NCI-H2171 treated with DMSO at 0.1 percent for 48 hours (cell line): ENCODE data around the gene COMP.
A peak's percentile ranks its signal among the peaks of the same experiment; 100 is the strongest.
"Not testable (repeated sequence)": the region's sequence is repeated elsewhere in the genome, so short reads cannot be mapped to it uniquely, and the experiment has no call there.

ENCODE experiments used
- DNase-seq: peaks from one replicate; lab custom pipeline; 2025; lab: John Stamatoyannopoulos, UW

COMP gene

GRCh38 chr19:18745931-18746330 is 45.2 kb downstream of the COMP start:
- DNase-seq: no peak

- no peak for DNase-seq
These were observed 45.9 kb downstream of the COMP start for GRCh38 chr19:18745012-18745735.

GRCh38 chr19:18743784-18744418 is 47.2 kb downstream of the COMP start:
- no peak for DNase-seq

- no peak for DNase-seq
These were observed 48.0 kb downstream of the COMP start for GRCh38 chr19:18742838-18743783.

- no peak for DNase-seq
These were observed 48.8 kb downstream of the COMP start for GRCh38 chr19:18742324-18742723.

GRCh38 chr19:18741124-18742121 is 49.7 kb downstream of the COMP start:
- peak; percentile 57 for DNase-seq

- DNase-seq: no peak
These were observed 52.0 kb downstream of the COMP start for GRCh38 chr19:18738961-18739690.

GRCh38 chr19:18737954-18738351 is 53.2 kb downstream of the COMP start:
- no peak for DNase-seq

- DNase-seq: no peak
These were observed 53.7 kb downstream of the COMP start for GRCh38 chr19:18737337-18737953.

- DNase-seq: no peak
These were observed 54.4 kb downstream of the COMP start for GRCh38 chr19:18736415-18737336.

- DNase-seq: no peak
These were observed 55.4 kb downstream of the COMP start for GRCh38 chr19:18735752-18736151.

GRCh38 chr19:18735324-18735723 is 55.8 kb downstream of the COMP start:
- DNase-seq: peak; percentile 70

GRCh38 chr19:18733762-18734332 is 57.3 kb downstream of the COMP start:
- not testable (repeated sequence) for DNase-seq

- DNase-seq: peak; percentile 93
These were observed 57.9 kb downstream of the COMP start for GRCh38 chr19:18733196-18733647.
